Large intestine (tissue), 3 donors: ENCODE results near the gene STK36. TPM values are rescaled to one million over a fixed set of nuclear protein-coding genes. Genes with fewer than 3 reads are reported as not detected.

Source experiments
- DNase-seq, 2 donors: peaks; one replicate each; pipeline versions ENCODE4 v3.0.0 to v3.0.0-alpha.2; 2013
- H3K27ac ChIP-seq: one replicate; pipeline ENCODE4 v1.5.1; 2013; ENCODE audit warnings: low read length
- H3K27me3 ChIP-seq: 2 replicates; pipeline ENCODE4 v1.6.1; 2013; ENCODE audit warnings: low read length; ENCODE audit not compliant: control insufficient read depth, insufficient read depth
- H3K36me3 ChIP-seq: 2 replicates; pipeline ENCODE4 v1.6.1; 2013; ENCODE audit warnings: low read length; ENCODE audit not compliant: control insufficient read depth, insufficient read depth
- H3K4me1 ChIP-seq: one replicate; pipeline ENCODE4 v1.6.1; 2013; ENCODE audit warnings: low read length; ENCODE audit not compliant: control insufficient read depth, insufficient read depth
- H3K4me3 ChIP-seq: one replicate; pipeline ENCODE4 v1.5.1; 2013; ENCODE audit warnings: low read length
- H3K9me3 ChIP-seq: one replicate; pipeline ENCODE4 v1.6.1; 2013; ENCODE audit warnings: mild to moderate bottlenecking, low read depth, low read length, moderate library complexity; ENCODE audit not compliant: control insufficient read depth
- WGBS: methylation state at CpG from one replicate; pipeline ENCODE4 v1.1.5; 2013; ENCODE audit warnings: low lambda C conversion rate; ENCODE audit not compliant: insufficient coverage; 5-methylcytosine and 5-hydroxymethylcytosine counted together
- polyA plus RNA-seq: library from polyadenylated mRNA; unstranded; fragments of 120-200 nt; gene quantifications from one replicate; pipeline ENCODE4 v1.2.1, GENCODE V29; 2013

The STK36 gene
- polyA plus RNA-seq, 1 donor: 44.6 TPM

DNA sequence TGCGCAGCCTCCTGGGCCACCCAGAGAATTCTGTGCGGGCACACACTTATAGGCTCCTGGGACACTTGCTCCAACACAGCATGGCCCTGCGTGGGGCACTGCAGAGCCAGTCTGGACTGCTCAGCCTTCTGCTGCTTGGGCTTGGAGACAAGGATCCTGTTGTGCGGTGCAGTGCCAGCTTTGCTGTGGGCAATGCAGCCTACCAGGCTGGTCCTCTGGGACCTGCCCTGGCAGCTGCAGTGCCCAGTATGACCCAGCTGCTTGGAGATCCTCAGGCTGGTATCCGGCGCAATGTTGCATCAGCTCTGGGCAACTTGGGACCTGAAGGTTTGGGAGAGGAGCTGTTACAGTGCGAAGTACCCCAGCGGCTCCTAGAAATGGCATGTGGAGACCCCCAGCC lies 27.0 kb downstream of the STK36 start:
- H3K4me3 ChIP-seq: no peak overlapping the region
- no peak for DNase-seq
- H3K9me3 ChIP-seq: no peaks in the 10 kb centered on the region
- no peaks in the 10 kb centered on the region for H3K27me3 ChIP-seq
- H3K4me1 ChIP-seq: no peaks in the 10 kb centered on the region
- no CpG with 5 or more reads among the region's 8 CpGs for whole genome bisulfite sequencing
- H3K27ac ChIP-seq: no peak overlapping the region
- H3K36me3 ChIP-seq: peaks cover 47% of the 10 kb centered on the region

DNA sequence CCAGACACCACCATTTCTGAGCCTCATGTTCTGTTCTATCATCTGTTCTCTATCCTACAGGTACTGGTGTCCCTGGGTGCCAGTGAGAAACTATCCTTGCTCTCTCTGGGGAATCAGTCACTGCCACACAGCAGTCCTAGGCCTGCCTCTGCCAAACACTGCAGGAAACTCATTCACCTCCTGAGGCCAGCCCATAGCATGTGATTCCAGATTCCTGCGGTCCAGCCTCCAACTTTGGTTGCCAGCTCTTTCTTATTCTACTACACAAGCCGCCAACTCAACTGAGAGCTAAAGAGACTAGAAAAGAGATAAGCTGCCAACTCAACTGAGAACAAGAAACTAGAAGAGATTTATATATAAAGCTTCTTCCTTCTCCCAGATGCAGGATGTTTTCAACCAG lies 29.9 kb downstream of the STK36 start:
- H3K27ac ChIP-seq: no peak overlapping the region
- H3K9me3 ChIP-seq: no peaks in the 10 kb centered on the region
- no peaks in the 10 kb centered on the region for H3K27me3 ChIP-seq
- no peaks in the 10 kb centered on the region for H3K4me1 ChIP-seq
- WGBS: 80% methylated on average over 1 of the region's 2 CpGs
- H3K4me3 ChIP-seq: no peak overlapping the region
- H3K36me3 ChIP-seq: peaks cover 30% of the 10 kb centered on the region
- no peak for DNase-seq

DNA sequence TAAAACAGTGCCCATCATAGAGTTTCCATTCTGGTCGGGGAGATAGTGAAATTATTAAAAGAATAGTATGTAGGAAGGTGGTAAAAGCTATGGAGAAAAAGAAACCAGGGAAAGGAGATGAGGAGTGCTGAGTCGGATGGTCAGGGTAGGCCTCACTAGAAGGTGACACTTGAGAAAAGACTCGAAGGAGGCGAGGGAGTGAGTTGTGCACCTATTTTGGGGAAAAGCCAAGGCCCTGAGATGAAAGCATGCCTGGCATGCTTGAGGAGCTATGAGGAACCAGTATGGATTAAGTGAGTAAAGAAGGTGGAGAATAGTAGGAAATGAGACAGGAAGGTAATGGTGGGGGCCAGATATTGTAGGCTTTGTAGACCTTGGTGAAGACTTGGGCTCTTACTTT lies 31.5 kb downstream of the STK36 start:
- Histone ChIP-seq H3K9me3 (no peaks in the 10 kb centered on the region), H3K27me3 (no peaks in the 10 kb centered on the region), H3K27ac (no peak overlapping the region), H3K4me3 (no peak overlapping the region), H3K36me3 (peaks cover 17% of the 10 kb centered on the region), H3K4me1 (no peaks in the 10 kb centered on the region)
- DNase-seq: no peak
- 100% methylated on average over 4 of the region's 4 CpGs for WGBS

DNA sequence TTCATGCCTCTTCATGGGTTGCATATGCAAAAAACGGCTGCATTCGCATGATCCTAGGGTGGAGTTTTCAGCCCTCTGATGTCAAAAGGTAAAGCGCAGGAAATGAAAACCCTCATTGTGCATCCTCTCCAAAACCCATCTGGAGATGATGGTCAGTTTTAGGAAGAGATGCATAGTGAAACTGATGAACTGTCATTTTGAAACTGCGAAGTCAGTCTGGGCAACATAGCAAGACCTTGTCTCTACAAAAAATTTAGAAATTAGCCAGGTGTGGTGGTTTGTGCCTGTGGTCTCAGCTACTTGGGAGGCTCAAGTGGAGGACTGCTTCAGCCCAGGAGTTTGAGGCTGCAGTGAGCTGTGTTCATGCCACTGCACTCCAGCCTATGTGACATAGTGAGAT lies 36.2 kb downstream of the STK36 start:
- no peaks in the 10 kb centered on the region for H3K27me3 ChIP-seq
- no CpG with 5 or more reads among the region's 4 CpGs for WGBS
- DNase-seq: no peak
- no peaks in the 10 kb centered on the region for H3K9me3 ChIP-seq
- no peak overlapping the region for H3K27ac ChIP-seq
- peaks cover 10% of the 10 kb centered on the region for H3K4me1 ChIP-seq
- H3K4me3 ChIP-seq: no peak overlapping the region
- H3K36me3 ChIP-seq: no peaks in the 10 kb centered on the region

DNA sequence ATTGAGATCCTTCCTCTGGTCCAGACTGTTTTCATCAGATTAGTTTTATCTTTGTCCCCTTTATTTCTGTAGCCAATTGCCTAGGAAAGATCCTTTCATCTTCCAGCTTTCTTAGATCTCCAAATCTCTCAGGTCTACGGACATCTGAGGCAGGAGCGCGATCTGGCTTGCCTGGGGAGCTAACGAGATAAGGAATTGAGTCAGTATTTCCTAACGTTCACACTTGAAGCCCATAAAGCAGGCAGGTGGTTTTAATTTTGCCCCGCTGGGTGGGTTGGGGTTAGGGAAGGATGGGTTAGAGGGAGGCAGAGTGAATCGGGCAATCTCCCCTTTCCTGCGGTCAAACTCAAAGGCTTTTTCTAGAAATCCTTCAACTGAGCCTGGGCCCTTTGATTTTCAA lies 38.0 kb downstream of the STK36 start:
- Histone ChIP-seq H3K27ac (no peak overlapping the region), H3K36me3 (no peaks in the 10 kb centered on the region), H3K4me3 (peak overlapping the region; percentile 89), H3K9me3 (no peaks in the 10 kb centered on the region), H3K4me1 (peaks cover 10% of the 10 kb centered on the region), H3K27me3 (no peaks in the 10 kb centered on the region)
- no peak for DNase-seq
- no CpG with 5 or more reads among the region's 8 CpGs for WGBS

- peak overlapping the region; percentile 89 for H3K4me3 ChIP-seq
- H3K27ac ChIP-seq: no peak overlapping the region
- H3K36me3 ChIP-seq: no peaks in the 10 kb centered on the region
- no CpG with 5 or more reads among the region's 14 CpGs for WGBS
- H3K27me3 ChIP-seq: no peaks in the 10 kb centered on the region
- H3K4me1 ChIP-seq: peaks cover 10% of the 10 kb centered on the region
- DNase-seq: no peak
- H3K9me3 ChIP-seq: no peaks in the 10 kb centered on the region
Observed at GRCh38 chr2:218710334-218710686, 38.4 kb downstream of the STK36 start.

DNA sequence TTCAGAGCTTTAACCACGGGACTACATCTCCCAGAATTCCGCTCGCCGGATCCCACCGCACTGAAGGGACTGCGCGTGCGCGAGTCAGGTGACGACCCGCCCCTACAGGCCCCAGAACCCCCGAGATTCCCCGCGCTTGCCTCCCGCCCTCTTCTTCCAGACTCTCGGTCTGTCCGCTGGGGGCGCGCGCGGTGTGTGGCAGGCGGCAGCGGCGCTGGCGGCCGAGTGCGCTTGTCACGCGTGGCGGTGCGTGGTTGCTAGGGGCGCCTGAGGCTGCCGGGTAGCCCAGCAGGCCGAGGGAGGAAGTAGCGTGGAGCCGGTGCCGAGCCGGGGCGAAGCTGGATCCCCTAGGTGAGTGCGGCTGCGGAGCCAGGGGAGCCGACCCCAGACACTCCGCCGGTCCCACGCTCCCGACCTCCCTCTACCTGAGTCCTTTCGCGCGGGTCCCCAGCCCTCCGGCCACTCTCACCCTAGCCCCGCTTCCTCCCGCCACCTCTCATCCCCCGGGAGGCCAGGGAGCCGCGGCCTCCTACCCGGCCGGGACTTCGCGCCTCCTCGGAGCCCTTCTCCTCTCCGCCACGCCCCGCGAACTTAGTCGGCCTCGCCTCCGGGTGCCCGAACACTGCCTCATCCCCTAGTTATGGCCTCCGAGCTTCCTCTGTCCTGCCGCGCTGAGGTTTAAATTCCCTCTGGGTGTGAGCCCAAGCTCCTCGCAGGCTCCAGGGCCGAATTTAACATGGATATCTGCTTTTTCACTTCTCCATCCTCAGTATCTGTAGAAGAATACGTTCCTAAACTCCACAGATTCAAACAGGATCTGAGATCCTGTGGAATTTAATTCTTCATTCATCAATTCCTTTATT lies 39.0 kb downstream of the STK36 start, which contains the start of gene TTLL4:
Gene TTLL4 (plus strand): TSS at position 149 of the 863 bp plus-strand sequence. CDS start 26,842 bp downstream, outside the sequence.
- 0% methylated on average over 1 of the region's 74 CpGs for WGBS
- H3K27me3 ChIP-seq: no peaks in the 10 kb centered on the region

DNA sequence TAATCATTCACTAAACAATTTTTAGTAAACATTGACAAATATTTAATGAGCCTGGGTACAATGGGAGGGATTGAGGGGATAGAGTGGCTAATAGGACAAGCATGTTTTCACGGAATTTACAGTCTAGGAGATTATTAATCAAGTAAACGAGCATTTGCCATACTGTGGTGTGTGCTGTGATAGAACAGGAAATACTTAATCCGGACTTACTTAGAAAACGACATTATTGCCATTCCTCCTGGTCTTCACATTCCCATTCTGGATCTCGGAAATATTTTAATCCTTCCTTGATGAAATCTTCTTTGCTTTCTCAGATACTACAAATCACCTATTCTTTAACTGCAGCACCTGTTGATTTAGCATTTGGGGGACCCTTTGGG lies 39.7 kb downstream of the STK36 start:
- 11% methylated on average over 3 of the region's 5 CpGs for WGBS
- Histone ChIP-seq H3K4me3 (peak overlapping the region; percentile 89), H3K27ac (peak overlapping the region; percentile 94)

More for the DNA sequence above, 39.0 kb downstream of the STK36 start, which contains the start of gene TTLL4:
- H3K4me3 ChIP-seq: peak within 1 kb of the TSS; percentile 89
- peaks cover 10% of the 10 kb centered on the region for H3K4me1 ChIP-seq
- peak within 1 kb of the TSS; percentile 94 for H3K27ac ChIP-seq
- DNase-seq: peak; percentile 96 to 97
- H3K9me3 ChIP-seq: no peaks in the 10 kb centered on the region
- peaks cover 1% of the 10 kb centered on the region for H3K36me3 ChIP-seq

DNA sequence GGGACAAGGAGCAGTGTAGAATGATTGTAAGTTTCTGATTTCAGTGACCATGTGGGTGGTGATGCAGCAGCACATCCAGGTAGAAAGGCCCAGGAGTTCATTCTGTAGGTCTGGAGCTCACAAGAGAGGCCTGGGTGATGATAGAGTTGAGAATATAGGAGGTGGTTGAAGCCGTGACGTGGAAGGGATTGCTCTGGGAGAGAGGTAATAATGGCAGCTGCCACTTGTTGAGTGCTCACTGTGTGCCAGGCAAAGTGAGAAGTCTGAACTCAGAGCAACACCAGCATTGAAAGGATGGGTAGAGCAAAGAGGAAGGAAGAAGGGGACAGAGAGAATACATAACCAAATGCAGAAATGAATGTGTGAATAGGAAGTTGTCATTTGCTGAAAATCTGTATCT lies 42.0 kb downstream of the STK36 start:
- no peak for DNase-seq
- H3K36me3 ChIP-seq: peaks cover 3% of the 10 kb centered on the region
- no CpG with 5 or more reads among the region's 2 CpGs for WGBS
- no peaks in the 10 kb centered on the region for H3K27me3 ChIP-seq
- no peak overlapping the region for H3K4me3 ChIP-seq
- no peaks in the 10 kb centered on the region for H3K9me3 ChIP-seq
- peaks cover 21% of the 10 kb centered on the region for H3K4me1 ChIP-seq
- H3K27ac ChIP-seq: no peak overlapping the region

More for the DNA sequence above, 39.7 kb downstream of the STK36 start:
- no peaks in the 10 kb centered on the region for H3K9me3 ChIP-seq
- H3K36me3 ChIP-seq: peaks cover 3% of the 10 kb centered on the region
- H3K27me3 ChIP-seq: no peaks in the 10 kb centered on the region
- no peak for DNase-seq
- peaks cover 10% of the 10 kb centered on the region for H3K4me1 ChIP-seq

DNA sequence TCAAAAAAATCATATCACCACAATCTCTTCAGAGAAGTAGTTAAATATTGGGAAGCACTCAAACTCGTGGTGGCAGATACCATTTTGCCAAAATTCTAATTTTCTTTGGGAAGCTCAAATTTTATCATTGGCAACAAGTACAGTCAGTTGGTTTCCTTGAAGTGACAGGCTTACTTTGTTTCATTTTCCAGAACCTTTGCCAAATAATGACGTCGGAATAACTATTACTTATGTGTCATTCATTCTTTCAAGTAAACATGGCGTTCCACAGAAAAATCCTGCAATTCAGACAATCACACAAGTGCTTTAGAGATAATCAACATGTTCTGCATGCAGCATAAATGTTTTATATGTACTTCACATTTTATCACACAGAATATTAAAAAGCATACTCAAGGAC lies 44.2 kb downstream of the STK36 start:
- peaks cover 18% of the 10 kb centered on the region for H3K4me1 ChIP-seq
- H3K27me3 ChIP-seq: no peaks in the 10 kb centered on the region
- WGBS: 100% methylated on average over 2 of the region's 4 CpGs
- DNase-seq: no peak
- H3K27ac ChIP-seq: no peak overlapping the region
- no peaks in the 10 kb centered on the region for H3K9me3 ChIP-seq
- peaks cover 5% of the 10 kb centered on the region for H3K36me3 ChIP-seq
- H3K4me3 ChIP-seq: no peak overlapping the region

GRCh38 chr2:218717262-218717661 lies 45.4 kb downstream of the STK36 start:
- no peak overlapping the region for H3K4me3 ChIP-seq
- peak; percentile 67 to 85 for DNase-seq
- no peaks in the 10 kb centered on the region for H3K27me3 ChIP-seq
- H3K36me3 ChIP-seq: peaks cover 5% of the 10 kb centered on the region
- WGBS: no CpG with 5 or more reads among the region's 3 CpGs
- H3K4me1 ChIP-seq: peaks cover 13% of the 10 kb centered on the region
- H3K9me3 ChIP-seq: no peaks in the 10 kb centered on the region
- peak overlapping the region; percentile 61 for H3K27ac ChIP-seq
